Measurements from ENCODE around the gene CHMP2A.

The CHMP2A gene

DNA sequence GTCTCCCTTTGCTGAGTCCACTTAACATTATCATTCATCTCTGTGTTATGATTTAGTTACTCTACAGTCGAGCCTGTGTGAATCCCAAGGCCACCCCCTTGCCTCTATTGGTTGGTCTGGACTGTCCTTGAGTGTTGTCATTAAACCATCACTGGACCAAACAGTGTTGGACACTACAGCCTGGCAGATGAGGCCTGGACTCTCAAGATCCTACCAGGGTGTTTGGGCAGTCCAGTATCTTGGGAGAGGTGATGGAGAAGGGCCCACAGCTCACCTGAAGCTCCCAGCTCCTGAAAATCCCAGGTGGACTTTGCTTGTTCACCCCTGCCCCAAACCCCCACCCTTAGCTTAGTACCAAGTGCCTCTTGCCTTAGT is 3.8 kb downstream of the CHMP2A start:
- no peak for DNase-seq (ENCODE audit: low read depth in 1 of 2, low spot score in 1 of 2)
- no peak overlapping the region for H3K4me3 ChIP-seq (replicated peaks; ENCODE audit: insufficient read depth, low read length)
- H3K27me3 ChIP-seq (ENCODE audit: insufficient read depth, poor library complexity, severe bottlenecking): no peaks in the 10 kb centered on the region
- H3K27ac ChIP-seq (replicated peaks): no peak overlapping the region
- TF ChIP-seq SPI1 (IDR thresholded peaks at IDR 0.05; ENCODE audit: borderline replicate concordance, low read depth) (no peak), POLR2AphosphoS5 (IDR thresholded peaks at IDR 0.05; ENCODE audit: low read depth) (no peak), GABPA (IDR thresholded peaks at IDR 0.05; ENCODE audit: low read depth) (no peak)
- TF ChIP-seq, protein P1, sequence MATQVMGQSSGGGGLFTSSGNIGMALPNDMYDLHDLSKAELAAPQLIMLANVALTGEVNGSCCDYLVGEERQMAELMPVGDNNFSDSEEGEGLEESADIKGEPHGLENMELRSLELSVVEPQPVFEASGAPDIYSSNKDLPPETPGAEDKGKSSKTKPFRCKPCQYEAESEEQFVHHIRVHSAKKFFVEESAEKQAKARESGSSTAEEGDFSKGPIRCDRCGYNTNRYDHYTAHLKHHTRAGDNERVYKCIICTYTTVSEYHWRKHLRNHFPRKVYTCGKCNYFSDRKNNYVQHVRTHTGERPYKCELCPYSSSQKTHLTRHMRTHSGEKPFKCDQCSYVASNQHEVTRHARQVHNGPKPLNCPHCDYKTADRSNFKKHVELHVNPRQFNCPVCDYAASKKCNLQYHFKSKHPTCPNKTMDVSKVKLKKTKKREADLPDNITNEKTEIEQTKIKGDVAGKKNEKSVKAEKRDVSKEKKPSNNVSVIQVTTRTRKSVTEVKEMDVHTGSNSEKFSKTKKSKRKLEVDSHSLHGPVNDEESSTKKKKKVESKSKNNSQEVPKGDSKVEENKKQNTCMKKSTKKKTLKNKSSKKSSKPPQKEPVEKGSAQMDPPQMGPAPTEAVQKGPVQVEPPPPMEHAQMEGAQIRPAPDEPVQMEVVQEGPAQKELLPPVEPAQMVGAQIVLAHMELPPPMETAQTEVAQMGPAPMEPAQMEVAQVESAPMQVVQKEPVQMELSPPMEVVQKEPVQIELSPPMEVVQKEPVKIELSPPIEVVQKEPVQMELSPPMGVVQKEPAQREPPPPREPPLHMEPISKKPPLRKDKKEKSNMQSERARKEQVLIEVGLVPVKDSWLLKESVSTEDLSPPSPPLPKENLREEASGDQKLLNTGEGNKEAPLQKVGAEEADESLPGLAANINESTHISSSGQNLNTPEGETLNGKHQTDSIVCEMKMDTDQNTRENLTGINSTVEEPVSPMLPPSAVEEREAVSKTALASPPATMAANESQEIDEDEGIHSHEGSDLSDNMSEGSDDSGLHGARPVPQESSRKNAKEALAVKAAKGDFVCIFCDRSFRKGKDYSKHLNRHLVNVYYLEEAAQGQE (IDR thresholded peaks at IDR 0.05; ENCODE audit: insufficient replicate concordance, low read depth): no peak
- TF ChIP-seq, protein P2, sequence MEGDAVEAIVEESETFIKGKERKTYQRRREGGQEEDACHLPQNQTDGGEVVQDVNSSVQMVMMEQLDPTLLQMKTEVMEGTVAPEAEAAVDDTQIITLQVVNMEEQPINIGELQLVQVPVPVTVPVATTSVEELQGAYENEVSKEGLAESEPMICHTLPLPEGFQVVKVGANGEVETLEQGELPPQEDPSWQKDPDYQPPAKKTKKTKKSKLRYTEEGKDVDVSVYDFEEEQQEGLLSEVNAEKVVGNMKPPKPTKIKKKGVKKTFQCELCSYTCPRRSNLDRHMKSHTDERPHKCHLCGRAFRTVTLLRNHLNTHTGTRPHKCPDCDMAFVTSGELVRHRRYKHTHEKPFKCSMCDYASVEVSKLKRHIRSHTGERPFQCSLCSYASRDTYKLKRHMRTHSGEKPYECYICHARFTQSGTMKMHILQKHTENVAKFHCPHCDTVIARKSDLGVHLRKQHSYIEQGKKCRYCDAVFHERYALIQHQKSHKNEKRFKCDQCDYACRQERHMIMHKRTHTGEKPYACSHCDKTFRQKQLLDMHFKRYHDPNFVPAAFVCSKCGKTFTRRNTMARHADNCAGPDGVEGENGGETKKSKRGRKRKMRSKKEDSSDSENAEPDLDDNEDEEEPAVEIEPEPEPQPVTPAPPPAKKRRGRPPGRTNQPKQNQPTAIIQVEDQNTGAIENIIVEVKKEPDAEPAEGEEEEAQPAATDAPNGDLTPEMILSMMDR (IDR thresholded peaks at IDR 0.05; ENCODE audit: insufficient read depth, low read length): no peak

DNA sequence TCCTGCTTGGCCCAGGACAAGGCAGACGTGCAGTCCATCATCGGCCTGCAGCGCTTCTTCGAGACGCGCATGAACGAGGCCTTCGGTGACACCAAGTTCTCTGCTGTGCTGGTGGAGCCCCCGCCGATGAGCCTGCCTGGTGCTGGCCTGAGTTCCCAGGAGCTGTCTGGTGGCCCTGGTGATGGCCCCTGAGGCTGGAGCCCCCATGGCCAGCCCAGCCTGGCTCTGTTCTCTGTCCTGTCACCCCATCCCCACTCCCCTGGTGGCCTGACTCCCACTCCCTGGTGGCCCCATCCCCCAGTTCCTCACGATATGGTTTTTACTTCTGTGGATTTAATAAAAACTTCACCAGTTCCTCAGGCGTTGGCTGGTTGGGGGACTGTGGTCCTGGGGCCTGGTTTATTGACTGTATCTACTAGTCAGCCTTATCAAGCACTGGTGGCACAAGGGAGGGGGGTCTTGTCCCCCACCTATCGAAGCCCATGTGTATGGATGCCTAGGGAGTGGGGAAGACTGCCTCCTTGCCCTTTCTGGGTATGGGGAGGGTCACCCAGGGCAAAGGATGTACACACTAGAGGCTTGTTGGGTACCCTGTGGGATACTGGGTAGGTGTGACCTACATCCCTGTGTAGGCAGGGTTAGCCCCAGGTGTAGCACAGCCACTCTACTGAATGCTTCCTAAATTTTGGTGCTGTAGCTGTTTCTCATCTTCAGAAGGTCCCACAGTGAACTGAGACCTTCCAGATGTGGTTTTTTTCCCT is 4.4 kb downstream of the CHMP2A start:
- TF ChIP-seq, protein P1 (IDR thresholded peaks at IDR 0.05; ENCODE audit: insufficient replicate concordance, low read depth): no peak
- TF ChIP-seq POLR2AphosphoS5 (IDR thresholded peaks at IDR 0.05; ENCODE audit: low read depth): 0 out of 2 replicates have a peak, but pooled peaks have one; percentile 13
- Histone ChIP-seq H3K27ac (replicated peaks) (no peak overlapping the region), H3K27me3 (ENCODE audit: insufficient read depth, poor library complexity, severe bottlenecking) (no peaks in the 10 kb centered on the region), H3K4me3 (replicated peaks; ENCODE audit: insufficient read depth, low read length) (no peak overlapping the region)
- DNase-seq (ENCODE audit: low read depth in 1 of 2, low spot score in 1 of 2): no peak

DNA sequence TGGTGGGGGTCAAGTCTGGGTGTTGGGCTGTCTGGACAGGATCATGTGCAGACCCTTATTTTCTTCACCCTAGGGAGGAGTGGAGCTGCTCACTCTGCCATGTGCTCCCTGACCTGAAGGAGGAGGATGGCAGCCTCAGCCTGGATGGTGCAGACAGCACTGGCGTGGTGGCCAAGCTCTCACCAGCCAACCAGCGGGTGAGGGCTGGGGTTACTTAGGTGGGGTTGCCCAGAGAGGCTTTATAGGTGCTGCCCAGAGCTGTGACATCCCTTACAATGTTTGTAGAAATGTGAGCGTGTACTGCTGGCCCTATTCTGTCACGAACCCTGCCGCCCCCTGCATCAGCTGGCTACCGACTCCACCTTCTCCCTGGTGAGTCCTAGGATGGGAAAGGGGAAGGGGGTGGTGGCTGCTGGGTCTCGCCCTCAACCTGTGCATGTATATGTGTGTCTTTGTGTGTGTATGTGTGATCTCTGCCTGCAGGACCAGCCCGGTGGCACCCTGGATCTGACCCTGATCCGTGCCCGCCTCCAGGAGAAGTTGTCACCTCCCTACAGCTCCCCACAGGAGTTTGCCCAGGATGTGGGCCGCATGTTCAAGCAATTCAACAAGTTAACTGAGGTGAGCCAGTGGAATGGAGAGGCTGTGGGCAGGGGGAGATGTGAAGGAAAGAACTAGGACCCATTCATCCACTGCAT is 5.1 kb downstream of the CHMP2A start:
- TF ChIP-seq POLR2AphosphoS5 (IDR thresholded peaks at IDR 0.05; ENCODE audit: low read depth) (peak; percentile 15; the same call in 1 of the 2 replicates), GABPA (IDR thresholded peaks at IDR 0.05; ENCODE audit: low read depth) (no peak)
- TF ChIP-seq, protein P1 (IDR thresholded peaks at IDR 0.05; ENCODE audit: insufficient replicate concordance, low read depth): no peak
- Histone ChIP-seq H3K4me3 (replicated peaks; ENCODE audit: insufficient read depth, low read length) (no peak overlapping the region), H3K27me3 (ENCODE audit: insufficient read depth, poor library complexity, severe bottlenecking) (no peaks in the 10 kb centered on the region), H3K27ac (replicated peaks) (no peak overlapping the region)
- no peak for DNase-seq (ENCODE audit: low read depth in 1 of 2, low spot score in 1 of 2)
